VCaP (cell line): Measurements from ENCODE around the gene TMCC3.
A peak's percentile ranks its signal among the peaks of the same experiment; 100 is the strongest.
"Not testable (repeated sequence)": the region's sequence is repeated elsewhere in the genome, so short reads cannot be mapped to it uniquely, and the experiment has no call there.

Experiments
- H3K27ac ChIP-seq: fragments of 450-650 bp; 2 replicates; pipeline ENCODE4 v1.5.1; 2017
- TF ChIP-seq, protein P1 (sequence below): fragments of 450-650 bp; conservative IDR thresholded peaks from 2 replicates; pipeline ENCODE4 v1.5.1; 2017; ENCODE audit warnings: mild to moderate bottlenecking, moderate library complexity

The TMCC3 gene

DNA sequence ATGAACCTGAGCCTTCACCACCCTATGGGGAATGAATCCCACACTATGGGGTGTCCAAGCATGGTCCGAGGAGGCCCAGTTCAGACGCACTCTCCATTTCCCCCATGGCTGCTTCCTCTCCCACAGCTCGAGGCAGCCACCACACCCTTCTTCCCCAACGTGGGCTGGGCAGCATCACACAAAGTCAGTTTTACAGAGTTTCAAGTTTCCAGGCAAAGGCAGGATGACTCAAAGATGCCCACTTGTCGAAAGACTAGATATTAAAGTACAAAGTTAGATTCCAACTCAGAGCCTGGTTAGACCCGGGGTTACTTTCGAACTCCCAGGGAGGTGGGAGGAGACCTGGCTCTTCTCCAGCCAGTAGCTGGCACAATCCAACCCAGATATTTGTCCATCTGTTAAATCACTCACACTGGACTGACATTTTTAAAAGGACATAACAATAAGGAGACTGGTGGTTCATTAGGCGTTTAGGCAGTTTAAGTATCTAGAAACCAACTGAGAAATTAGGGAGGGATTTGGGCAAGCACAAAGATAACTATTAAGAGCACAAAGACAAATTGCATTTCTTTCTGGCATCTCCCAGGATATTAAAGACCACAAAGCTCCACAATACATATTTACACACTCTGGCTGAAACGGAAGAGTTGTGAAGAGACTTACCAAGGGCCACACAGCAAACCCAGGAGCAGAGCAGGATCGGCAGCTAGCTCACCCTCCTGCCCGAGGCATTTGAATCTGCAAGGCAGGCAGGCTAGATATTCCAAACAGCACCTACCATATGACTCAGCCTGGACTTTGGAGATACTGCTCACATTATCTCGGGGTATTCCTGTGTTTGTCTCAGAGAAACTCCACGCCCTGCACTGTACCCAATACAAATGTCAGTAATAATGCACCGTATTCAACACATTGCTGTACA is 34.8 kb downstream of the TMCC3 start:
- TF ChIP-seq, protein P1, sequence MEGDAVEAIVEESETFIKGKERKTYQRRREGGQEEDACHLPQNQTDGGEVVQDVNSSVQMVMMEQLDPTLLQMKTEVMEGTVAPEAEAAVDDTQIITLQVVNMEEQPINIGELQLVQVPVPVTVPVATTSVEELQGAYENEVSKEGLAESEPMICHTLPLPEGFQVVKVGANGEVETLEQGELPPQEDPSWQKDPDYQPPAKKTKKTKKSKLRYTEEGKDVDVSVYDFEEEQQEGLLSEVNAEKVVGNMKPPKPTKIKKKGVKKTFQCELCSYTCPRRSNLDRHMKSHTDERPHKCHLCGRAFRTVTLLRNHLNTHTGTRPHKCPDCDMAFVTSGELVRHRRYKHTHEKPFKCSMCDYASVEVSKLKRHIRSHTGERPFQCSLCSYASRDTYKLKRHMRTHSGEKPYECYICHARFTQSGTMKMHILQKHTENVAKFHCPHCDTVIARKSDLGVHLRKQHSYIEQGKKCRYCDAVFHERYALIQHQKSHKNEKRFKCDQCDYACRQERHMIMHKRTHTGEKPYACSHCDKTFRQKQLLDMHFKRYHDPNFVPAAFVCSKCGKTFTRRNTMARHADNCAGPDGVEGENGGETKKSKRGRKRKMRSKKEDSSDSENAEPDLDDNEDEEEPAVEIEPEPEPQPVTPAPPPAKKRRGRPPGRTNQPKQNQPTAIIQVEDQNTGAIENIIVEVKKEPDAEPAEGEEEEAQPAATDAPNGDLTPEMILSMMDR, result no peak
- H3K27ac ChIP-seq, result peak overlapping the region; percentile 85

- H3K27ac ChIP-seq, result peak overlapping the region; percentile 85
- TF ChIP-seq, protein P1, result no peak
These were observed 36.1 kb downstream of the TMCC3 start for GRCh38 chr12:94614288-94614721.

- TF ChIP-seq, protein P1, result no peak
- H3K27ac ChIP-seq, result no peak overlapping the region
These were observed 40.4 kb downstream of the TMCC3 start for GRCh38 chr12:94609917-94610443.

DNA sequence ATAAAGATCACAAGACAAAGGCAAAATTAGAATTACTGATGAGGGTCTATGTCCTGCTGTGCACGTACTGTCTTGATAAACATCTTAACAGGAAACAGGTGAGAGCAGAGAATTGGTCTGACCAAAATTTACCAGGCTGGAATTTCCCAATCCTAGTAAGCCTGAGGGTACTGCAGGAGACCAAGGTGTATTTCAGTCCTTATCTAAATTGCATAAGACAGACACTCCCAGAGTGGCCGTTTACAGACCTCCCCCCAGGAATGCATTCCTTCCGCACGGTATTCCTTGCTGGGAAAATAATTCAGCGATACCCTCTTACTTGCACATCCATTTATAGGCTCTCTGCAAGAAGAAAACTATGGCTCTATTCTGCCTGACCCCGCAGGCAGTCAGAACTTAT is 43.5 kb downstream of the TMCC3 start:
- H3K27ac ChIP-seq, result not testable (repeated sequence)

GRCh38 chr12:94604366-94604698 is 46.0 kb downstream of the TMCC3 start:
- H3K27ac ChIP-seq, result no peak overlapping the region

GRCh38 chr12:94603434-94604365 is 46.7 kb downstream of the TMCC3 start:
- no peak overlapping the region for H3K27ac ChIP-seq
- TF ChIP-seq, protein P1, result peak; percentile 85

More at GRCh38 chr12:94604366-94604698, 46.0 kb downstream of the TMCC3 start:
- TF ChIP-seq, protein P1, result no peak

DNA sequence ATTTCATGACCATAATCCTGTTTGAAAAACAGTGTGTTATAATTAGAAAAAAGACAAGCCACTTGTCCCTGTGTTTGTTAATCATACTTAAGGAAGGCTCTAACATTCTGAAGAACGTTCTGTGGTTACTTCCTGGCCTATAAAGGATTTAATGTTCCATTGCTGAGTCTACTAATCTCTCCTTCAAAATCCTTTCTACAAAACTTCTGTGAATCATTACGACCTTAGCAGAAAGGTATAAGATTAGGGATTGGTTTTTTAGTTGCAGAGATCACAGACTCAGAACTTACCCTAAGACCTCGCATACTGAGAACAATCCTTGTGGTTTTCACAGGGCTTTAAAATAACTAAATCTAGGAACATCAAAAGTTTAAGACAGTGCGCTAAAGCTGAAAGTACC is 48.3 kb downstream of the TMCC3 start:
- TF ChIP-seq, protein P1, result no peak
- H3K27ac ChIP-seq, result no peak overlapping the region

GRCh38 chr12:94601307-94601706 is 49.0 kb downstream of the TMCC3 start:
- not testable (repeated sequence) for H3K27ac ChIP-seq
